HG02943 (cell line): ENCODE data around the gene ZBTB16.

ENCODE experiments used
- ATAC-seq: cut with Tn5 transposase; IDR thresholded peaks from one replicate; pipeline ENCODE4 v1.9.1; 2021; ENCODE audit warnings: mild to moderate bottlenecking, low read depth, moderate library complexity; ENCODE audit not compliant: unreplicated experiment

The ZBTB16 gene

DNA sequence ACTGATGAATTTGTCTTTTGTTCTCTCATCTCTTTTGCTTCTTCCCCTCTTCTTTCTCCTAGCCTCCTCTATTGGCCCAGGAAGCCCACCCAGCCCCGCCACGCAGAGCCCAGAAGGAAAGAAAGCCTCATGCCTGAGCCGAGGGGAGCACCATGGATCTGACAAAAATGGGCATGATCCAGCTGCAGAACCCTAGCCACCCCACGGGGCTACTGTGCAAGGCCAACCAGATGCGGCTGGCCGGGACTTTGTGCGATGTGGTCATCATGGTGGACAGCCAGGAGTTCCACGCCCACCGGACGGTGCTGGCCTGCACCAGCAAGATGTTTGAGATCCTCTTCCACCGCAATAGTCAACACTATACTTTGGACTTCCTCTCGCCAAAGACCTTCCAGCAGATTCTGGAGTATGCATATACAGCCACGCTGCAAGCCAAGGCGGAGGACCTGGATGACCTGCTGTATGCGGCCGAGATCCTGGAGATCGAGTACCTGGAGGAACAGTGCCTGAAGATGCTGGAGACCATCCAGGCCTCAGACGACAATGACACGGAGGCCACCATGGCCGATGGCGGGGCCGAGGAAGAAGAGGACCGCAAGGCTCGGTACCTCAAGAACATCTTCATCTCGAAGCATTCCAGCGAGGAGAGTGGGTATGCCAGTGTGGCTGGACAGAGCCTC lies 3.8 kb downstream of the ZBTB16 start:
- no peak for ATAC-seq

DNA sequence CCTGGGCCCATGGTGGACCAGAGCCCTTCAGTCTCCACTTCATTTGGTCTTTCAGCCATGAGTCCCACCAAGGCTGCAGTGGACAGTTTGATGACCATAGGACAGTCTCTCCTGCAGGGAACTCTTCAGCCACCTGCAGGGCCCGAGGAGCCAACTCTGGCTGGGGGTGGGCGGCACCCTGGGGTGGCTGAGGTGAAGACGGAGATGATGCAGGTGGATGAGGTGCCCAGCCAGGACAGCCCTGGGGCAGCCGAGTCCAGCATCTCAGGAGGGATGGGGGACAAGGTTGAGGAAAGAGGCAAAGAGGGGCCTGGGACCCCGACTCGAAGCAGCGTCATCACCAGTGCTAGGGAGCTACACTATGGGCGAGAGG lies 4.3 kb downstream of the ZBTB16 start:
- no peak for ATAC-seq

- no peak for ATAC-seq
Observed at GRCh38 chr11:114064216-114064615, 4.7 kb downstream of the ZBTB16 start.

DNA sequence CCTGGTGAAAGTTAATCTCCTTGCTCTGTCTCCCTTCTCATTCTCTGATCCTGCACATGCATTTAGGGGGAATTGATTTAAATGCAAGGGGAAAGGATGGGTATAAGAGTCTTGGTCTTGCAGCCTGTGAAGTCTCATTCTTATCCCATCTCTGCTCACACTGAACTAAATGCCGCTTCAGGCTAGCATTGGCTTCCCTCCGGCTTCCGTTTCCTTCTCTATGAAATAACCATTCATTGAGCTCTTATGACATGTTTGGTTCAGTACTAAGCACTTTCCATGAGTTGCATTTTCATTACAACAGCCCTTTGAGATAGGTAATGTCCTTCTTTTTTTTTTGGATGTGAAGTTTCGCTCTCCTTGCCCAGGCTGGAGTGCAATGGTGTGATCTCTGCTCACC lies 5.6 kb downstream of the ZBTB16 start:
- ATAC-seq, result no peak

GRCh38 chr11:114066046-114066648 lies 6.6 kb downstream of the ZBTB16 start:
- ATAC-seq, result no peak

GRCh38 chr11:114068327-114068726 lies 8.8 kb downstream of the ZBTB16 start:
- ATAC-seq, result no peak

DNA sequence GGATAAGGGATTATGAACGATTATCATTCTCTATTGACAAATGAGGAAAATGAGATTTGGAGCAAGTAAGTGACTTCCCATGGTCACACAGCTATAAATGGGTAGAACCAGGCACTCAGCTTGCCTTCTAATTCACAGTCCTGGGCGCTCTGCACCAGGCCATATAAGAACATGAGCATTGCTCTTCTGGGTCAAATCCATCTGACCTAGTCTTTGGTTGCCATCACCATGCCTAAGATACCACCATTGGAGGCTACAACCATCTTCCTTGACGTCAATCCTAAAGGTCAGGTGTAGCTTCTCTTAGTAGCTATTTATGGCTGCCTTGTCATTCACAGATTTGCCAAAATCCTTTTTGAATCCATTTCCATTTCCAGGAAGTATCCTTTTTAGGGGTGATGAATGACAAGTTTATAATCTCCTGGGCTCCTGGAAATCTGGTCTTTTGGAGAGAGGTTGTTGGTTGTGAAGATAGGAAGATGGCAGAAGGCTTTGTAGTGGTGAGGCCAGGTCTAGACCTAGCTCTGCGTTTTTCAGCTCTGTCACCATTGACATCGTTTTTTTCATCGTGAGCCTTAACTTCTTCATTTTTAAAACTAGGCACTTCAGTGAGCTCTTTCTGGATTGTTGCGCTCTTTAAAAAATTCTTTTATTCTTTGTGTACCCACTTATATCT lies 11.1 kb downstream of the ZBTB16 start:
- no peak for ATAC-seq

- no peak for ATAC-seq
Observed at GRCh38 chr11:114073007-114073827, 13.7 kb downstream of the ZBTB16 start.

DNA sequence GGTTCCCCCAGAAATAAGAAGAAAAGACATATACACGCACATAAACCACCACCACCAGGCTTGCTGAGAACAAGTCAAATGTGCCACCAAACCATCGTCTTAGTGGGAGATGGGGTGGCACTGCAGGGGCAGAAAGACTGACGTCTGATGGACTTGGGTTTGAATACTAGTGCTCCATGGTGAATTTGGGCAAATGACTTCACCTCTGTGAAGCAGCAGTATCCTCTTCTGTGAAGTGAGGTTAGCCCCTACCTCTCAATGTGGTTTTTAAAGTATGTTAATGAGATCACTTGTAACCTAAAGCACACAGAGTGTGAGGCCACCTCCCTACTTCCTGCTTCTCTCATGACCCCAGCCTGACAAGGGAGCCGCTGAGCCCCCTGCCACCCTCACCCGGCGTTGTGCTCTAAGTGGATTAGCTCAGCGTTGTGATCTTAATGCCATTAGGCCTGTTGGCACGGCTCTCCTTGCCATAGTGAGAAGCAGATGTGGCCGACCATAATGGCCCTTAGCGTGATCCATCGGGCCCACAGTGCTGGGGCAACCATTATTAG lies 14.4 kb downstream of the ZBTB16 start:
- no peak for ATAC-seq

- no peak for ATAC-seq
Observed at GRCh38 chr11:114074546-114075343, 15.2 kb downstream of the ZBTB16 start.

DNA sequence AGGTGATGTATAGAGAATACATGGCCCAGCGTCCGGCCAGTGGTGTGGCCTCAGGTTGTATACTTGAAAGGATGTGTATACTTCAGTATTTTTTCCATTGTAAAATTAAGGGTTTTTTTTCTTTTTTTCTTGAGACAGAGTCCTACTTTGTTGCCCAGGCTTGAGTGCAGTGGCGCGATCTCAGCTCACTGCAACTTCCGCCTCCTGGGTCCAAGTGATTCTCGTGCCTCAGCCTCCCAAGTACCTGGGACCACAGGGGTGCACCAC lies 15.8 kb downstream of the ZBTB16 start:
- no peak for ATAC-seq

DNA sequence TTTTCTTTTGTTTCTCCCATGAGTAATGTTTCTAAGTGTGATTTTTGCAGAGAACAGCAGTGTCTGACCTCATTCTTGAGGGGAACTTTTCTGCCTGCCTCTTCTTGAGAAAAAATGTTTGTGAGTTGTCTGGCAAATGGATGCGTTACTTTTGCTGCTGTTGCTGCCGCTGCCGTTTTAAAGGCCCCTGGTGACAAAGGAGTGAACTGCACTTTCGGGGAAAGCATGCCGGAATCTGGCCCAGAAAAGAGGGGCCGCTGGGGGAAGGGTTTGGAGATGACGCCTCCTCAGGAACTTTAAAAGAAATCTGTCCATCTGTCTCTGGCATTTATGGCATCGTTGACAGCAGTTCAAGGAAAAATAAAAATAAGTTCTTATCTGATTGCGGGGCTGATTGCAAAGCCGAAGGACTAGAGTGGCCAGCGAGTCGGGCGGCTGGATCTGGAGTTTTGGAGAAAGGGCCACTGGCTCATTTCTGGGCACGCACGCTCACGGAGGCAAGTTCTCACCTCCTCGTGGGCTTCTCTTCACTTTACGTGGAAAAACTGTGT lies 16.5 kb downstream of the ZBTB16 start:
- no peak for ATAC-seq

GRCh38 chr11:114076921-114077331 lies 17.4 kb downstream of the ZBTB16 start:
- no peak for ATAC-seq

- ATAC-seq, result no peak
Observed at GRCh38 chr11:114077482-114078305, 18.2 kb downstream of the ZBTB16 start.

- ATAC-seq, result no peak
Observed at GRCh38 chr11:114078423-114078822, 18.9 kb downstream of the ZBTB16 start.

DNA sequence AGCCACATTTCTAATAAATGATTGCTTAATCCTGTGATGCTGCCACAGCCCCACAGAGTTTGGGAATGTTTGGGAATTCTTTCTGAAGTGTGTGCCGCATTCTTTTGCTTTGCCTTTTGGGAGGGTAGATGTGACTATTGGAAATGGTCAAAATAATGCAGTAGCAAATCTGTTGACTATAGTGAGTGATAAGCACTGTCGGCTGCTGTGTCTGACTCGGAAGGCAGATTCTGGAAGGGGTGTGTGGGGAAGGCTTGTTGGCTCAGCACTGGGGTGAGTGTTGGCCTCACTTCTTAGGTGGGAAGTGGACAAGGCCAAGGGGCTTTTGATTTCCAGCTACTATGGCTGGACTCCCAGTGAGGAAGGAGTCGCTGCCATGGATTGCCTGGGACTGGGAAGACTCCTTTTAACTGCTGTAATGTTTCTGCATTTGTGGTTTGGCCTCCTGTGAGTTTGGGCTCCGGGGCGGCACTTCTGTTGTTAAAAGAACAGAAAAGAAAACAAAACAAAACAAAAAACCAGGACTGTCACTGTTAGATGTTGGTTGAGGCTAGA lies 20.1 kb downstream of the ZBTB16 start:
- no peak for ATAC-seq

DNA sequence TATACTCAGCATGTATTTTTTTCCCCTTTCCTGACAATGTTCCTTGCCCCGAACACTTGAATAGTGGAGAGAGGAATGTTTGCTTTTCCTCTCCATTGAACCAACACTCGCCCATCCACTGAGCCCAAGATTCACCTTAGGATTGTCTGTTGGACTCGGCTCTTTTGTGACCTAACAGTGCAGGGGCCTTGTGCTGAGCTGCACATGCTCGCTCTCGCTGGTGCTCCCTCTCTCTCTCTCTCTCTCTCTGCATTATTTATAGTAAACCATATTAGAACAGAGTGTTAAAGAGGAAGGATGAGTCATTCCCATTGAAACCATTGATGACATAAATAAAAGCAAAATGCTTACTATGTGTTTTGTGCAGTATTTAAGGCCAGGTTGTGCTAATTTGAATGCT lies 20.7 kb downstream of the ZBTB16 start:
- ATAC-seq, result no peak

DNA sequence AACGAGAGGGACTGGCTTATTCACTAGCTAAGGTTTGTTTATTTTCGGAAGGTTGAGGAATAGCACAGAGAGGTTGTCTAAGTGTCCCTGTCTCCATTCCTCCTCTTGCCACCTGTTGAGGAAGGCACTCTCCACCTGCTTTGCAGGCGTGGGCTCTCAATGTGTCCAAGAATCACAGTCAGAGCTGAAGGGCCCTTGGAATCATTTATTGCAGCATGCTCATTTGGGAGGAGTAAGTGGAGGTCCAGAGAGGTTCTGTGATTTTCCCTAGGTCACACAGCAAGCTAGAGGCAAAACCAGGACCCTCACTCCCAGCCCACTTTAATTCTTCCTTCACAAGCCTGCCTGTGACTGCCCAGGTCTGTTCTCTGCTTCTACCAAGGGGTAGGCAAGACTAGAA lies 21.3 kb downstream of the ZBTB16 start:
- ATAC-seq, result no peak
